MM.1S (cell line): ENCODE measurements around the gene DDX10.

Experiments used
- CTCF ChIP-seq: fragments of 300-600 bp; sonication (generic); IDR thresholded peaks from 2 replicates; pipeline ENCODE4 v1.5.1; 2016; ENCODE audit warnings: antibody characterized with exemption, low read length, mixed read lengths
- EZH2 ChIP-seq: fragments of 300-600 bp; sonication (generic); optimal IDR thresholded peaks from 2 replicates; pipeline ENCODE3; 2017; ENCODE audit warnings: low read depth, mild to moderate bottlenecking, antibody characterized with exemption, low read length, mixed read lengths
- EZH2phosphoT487 ChIP-seq: fragments of 300-600 bp; sonication (generic); IDR thresholded peaks from 2 replicates; pipeline ENCODE4 v1.6.1; 2018; ENCODE audit warnings: antibody characterized with exemption, low read length

- no peak for TF ChIP-seq CTCF
- TF ChIP-seq EZH2 = no peak
- TF ChIP-seq EZH2phosphoT487 = no peak
These were observed 308.7 kb downstream of the DDX10 start for GRCh38 chr11:108973402-108974162.
